ENCODE results near the gene OPRM1. TPM values are rescaled to one million over a fixed set of nuclear protein-coding genes. Genes with fewer than 3 reads are reported as not detected.

Gene OPRM1
- total and polyA plus RNA-seq, 2 of the 8 experiments (the other 6 are each of a cell fraction or from before 2014, with no cell fraction given): not detected

DNA sequence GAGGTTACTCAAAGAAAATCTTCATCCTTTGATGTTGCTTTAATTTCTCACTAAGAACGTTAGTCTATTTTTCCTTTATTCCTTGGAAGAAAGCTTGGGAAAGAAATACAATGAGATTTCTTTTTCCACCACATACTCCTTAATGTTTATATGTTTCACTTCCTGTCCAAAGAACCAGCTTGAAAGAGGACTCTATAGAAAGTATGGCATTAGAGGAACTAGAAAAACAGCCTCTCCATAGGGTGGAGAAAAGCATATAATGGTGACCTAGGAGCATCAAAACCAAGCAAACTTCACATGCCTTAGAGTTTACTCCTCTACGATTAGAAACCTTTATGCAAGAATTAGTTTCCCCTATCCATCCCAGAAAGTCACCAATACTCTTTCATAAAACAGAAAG, 131.1 kb downstream of the OPRM1 start:
- Histone ChIP-seq H2BK5ac (ENCODE audit: low read depth, low read length) (no peak overlapping the region), H3K23ac (ENCODE audit: insufficient read length) (no peak overlapping the region), H3K36me3 (ENCODE audit: control insufficient read depth in 2 of 4, insufficient read depth in 4 of 4, low read length in 3 of 4) (no peaks in the 10 kb centered on the region), H3K79me1 (ENCODE audit: low read depth, low read length) (no peaks in the 10 kb centered on the region), H3K4me1 (replicated peaks in 1 of 4; ENCODE audit: control insufficient read depth in 3 of 4, insufficient read depth in 4 of 4, low read length in 3 of 4) (no peaks in the 10 kb centered on the region), H3K27me3 (replicated peaks in 1 of 4; ENCODE audit: control insufficient read depth in 3 of 4, extremely low read depth in 1 of 4, insufficient read depth in 3 of 4, low read length in 3 of 4) (peaks cover 0 to 1% (median 0%) of the 10 kb centered on the region in 4 experiments; a peak in 1 of 7 replicates), H4K91ac (replicated peaks; ENCODE audit: insufficient read length, low read length) (no peak overlapping the region), H2BK120ac (replicated peaks; ENCODE audit: low read depth, low read length) (no peak overlapping the region), H3K56ac (replicated peaks; ENCODE audit: insufficient read length, low read depth, low read length) (no peak overlapping the region), H2BK20ac (ENCODE audit: low read length) (no peak overlapping the region), H3K9me3 (ENCODE audit: insufficient read depth in 2 of 2, low read depth in 1 of 2, low read length in 1 of 2) (peaks cover 5 to 6% of the 10 kb centered on the region in 2 experiments; a peak in 3 of 4 replicates), H4K8ac (ENCODE audit: extremely low read depth, insufficient read depth, low read length) (no peak overlapping the region), H3K18ac (ENCODE audit: extremely low read depth, low read length) (no peak overlapping the region), H3K23me2 (ENCODE audit: low read depth, low read length) (no peaks in the 10 kb centered on the region), H3K4me2 (ENCODE audit: insufficient read depth in 1 of 2, low read depth in 2 of 2, low read length in 2 of 2) (no peak overlapping the region), H3K79me2 (ENCODE audit: control insufficient read depth in 1 of 2, insufficient read depth in 2 of 2, low read length in 2 of 2) (no peaks in the 10 kb centered on the region), H2BK15ac (ENCODE audit: low read length) (no peak overlapping the region), H2BK12ac (ENCODE audit: low read depth, low read length) (no peak overlapping the region), H4K5ac (ENCODE audit: insufficient read length, low read depth, low read length) (no peak overlapping the region), H3K14ac (ENCODE audit: insufficient read length) (no peak overlapping the region), H2AK5ac (ENCODE audit: low read depth, low read length) (no peak overlapping the region), H3K27ac (ENCODE audit: low read depth, low read length) (no peak overlapping the region), H2AFZ (ENCODE audit: low read length) (no peak overlapping the region), H3K4ac (replicated peaks; ENCODE audit: insufficient read length, low read depth, low read length) (no peak overlapping the region), H4K20me1 (replicated peaks in 1 of 2; ENCODE audit: control insufficient read depth in 1 of 2, insufficient read depth in 2 of 2, low read length in 2 of 2) (no peaks in the 10 kb centered on the region), H3K9ac (replicated peaks in 1 of 4; ENCODE audit: extremely low read depth in 1 of 4, low read depth in 3 of 4, low read length in 3 of 4) (no peak overlapping the region), H3K4me3 (ENCODE audit: extremely low read depth in 1 of 4, insufficient read depth in 2 of 4, low read depth in 3 of 4, low read length in 4 of 4) (no peak overlapping the region)
- POLR2A ChIA-PET (ENCODE audit: partially characterized antibody): no interaction called here
- WGBS, 2 experiments (ENCODE audit: extremely low coverage in 1 of 2, insufficient coverage in 1 of 2, insufficient read length in 1 of 2, insufficient replicate concordance in 2 of 2, low coverage in 1 of 2, low lambda C conversion rate in 2 of 2, missing lambda C conversion rate in 1 of 2): 96% methylated on average over 2 of the region's 2 CpGs; no CpG with 5 or more reads in 1 of the 2 experiments
- CTCF ChIA-PET (ENCODE audit: partially characterized antibody): interaction anchor here (1.0 to 1.6 kb wide), 2 partner anchors 12 to 17 kb away, joined by 3 to 4 read pairs; no protein-coding TSS in a partner anchor
- no peak for DNase-seq (ENCODE audit: low read depth in 1 of 2, low spot score in 2 of 2)
- FAIRE-seq: no peak
- TF ChIP-seq, protein P1, sequence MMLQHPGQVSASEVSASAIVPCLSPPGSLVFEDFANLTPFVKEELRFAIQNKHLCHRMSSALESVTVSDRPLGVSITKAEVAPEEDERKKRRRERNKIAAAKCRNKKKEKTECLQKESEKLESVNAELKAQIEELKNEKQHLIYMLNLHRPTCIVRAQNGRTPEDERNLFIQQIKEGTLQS (IDR thresholded peaks at IDR 0.05; ENCODE audit: insufficient read depth, low read depth, low read length): no peak
- TF ChIP-seq PHF8 (conservative IDR thresholded peaks at IDR 0.05; ENCODE audit: low read depth, low read length): no peak
- TF ChIP-seq EZH2 (IDR thresholded peaks at IDR 0.05; ENCODE audit: low read depth, low read length, severe bottlenecking): no peak
- TF ChIP-seq JUN (IDR thresholded peaks at IDR 0.05; ENCODE audit: low read depth, low read length): no peak
- no peak for TF ChIP-seq BCL11A (IDR thresholded peaks at IDR 0.05; ENCODE audit: low read depth in 2 of 2, low read length in 2 of 2)
- no peak for TF ChIP-seq TCF12 (IDR thresholded peaks at IDR 0.05; ENCODE audit: low read depth, low read length)
- no peak for TF ChIP-seq RBBP5 (IDR thresholded peaks at IDR 0.05; ENCODE audit: borderline replicate concordance, low read depth, low read length)
- no peak for TF ChIP-seq POLR2A (IDR thresholded peaks at IDR 0.05; ENCODE audit: control extremely low read depth in 1 of 2, low read depth in 2 of 2, low read length in 2 of 2)
- TF ChIP-seq, protein P2, sequence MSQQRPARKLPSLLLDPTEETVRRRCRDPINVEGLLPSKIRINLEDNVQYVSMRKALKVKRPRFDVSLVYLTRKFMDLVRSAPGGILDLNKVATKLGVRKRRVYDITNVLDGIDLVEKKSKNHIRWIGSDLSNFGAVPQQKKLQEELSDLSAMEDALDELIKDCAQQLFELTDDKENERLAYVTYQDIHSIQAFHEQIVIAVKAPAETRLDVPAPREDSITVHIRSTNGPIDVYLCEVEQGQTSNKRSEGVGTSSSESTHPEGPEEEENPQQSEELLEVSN (IDR thresholded peaks at IDR 0.05): no peak
- no peak for TF ChIP-seq HDAC2 (IDR thresholded peaks at IDR 0.05; ENCODE audit: borderline replicate concordance in 1 of 2, low read depth in 2 of 2, low read length in 2 of 2)
- no peak for TF ChIP-seq NANOG (IDR thresholded peaks at IDR 0.05; ENCODE audit: insufficient read depth, low read depth, low read length, poor library complexity, severe bottlenecking)
- TF ChIP-seq POU5F1 (IDR thresholded peaks at IDR 0.05; ENCODE audit: low read depth, low read length): no peak
- no peak for TF ChIP-seq JUND (IDR thresholded peaks at IDR 0.05; ENCODE audit: low read length)

Measured in H1 (cell line).